SK-N-MC (cell line): Measurements from ENCODE around the gene CAMTA1.

Experiments used
- EZH2 ChIP-seq: fragments of 200-600 bp; sonication (generic); IDR thresholded peaks from one replicate; pipeline ENCODE4 v1.6.1; 2017; ENCODE audit warnings: antibody characterized with exemption
- POLR2AphosphoS5 ChIP-seq: IDR thresholded peaks from 2 replicates; pipeline ENCODE4 v1.6.1; 2012; ENCODE audit warnings: mild to moderate bottlenecking, low read depth, low read length, borderline replicate concordance

DNA sequence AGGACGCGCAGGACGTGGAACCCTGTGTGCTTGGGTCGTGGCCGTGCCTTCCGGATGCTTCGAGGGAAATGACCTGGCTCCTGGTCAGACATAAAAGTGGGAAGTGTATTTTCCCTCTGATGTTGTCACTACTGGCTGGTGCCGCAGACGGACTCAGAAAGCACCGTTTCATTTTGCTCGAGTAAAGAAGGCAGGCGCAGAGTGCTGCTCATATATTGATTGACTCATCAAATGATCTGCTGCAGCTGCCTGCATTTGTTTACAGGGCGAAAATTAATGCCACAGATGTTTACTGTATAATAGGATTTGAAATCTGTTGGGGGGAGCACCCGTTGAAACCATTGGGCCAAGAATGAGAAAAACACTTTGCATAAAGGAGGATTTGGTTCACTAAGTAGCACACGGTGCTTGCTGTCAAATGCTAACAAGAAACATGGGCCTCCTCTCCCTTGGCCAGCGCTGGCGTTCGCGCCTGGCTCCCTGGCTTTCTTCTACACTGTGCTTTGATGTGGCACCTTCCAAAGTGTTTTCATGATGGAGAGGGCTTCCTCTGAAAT lies 365.5 kb downstream of the CAMTA1 start:
- TF ChIP-seq POLR2AphosphoS5 (no peak), EZH2 (no peak)
